IMR-90 (cell line): ENCODE results near the gene CDC34. TPM values are rescaled to one million over a fixed set of nuclear protein-coding genes. Genes with fewer than 3 reads are reported as not detected.

Experiments
- ATAC-seq: fragments of 200-7000 bp; cut with Tn5 transposase; 2 replicates; pipeline ENCODE4 v1.9.1; 2020; ENCODE audit warnings: low read depth, mild to moderate bottlenecking, moderate library complexity
- BruUV-seq: library from RNA; stranded (reverse); fragments of 400-500 nt; replicated peaks from 2 replicates; lab custom pipeline; 2021; lab: Mats Ljungman, UMichigan
- CTCF ChIA-PET: fragments of 300-600 bp; formaldehyde crosslinking; extraction: SDS; loops from one replicate; lab custom pipeline; 2021; ENCODE audit warnings: antibody characterized with exemption; lab: Yijun Ruan, JAX
- POLR2A ChIA-PET: fragments of 300-600 bp; sonication (Branson Sonifier 250); formaldehyde crosslinking; loops from one replicate; lab custom pipeline; 2022; ENCODE audit warnings: antibody characterized with exemption; ENCODE audit not compliant: unreplicated experiment; lab: Charles Lee
- DNase-seq: peaks from one replicate; pipeline ENCODE4 v3.0.0; 2013
- H2AFZ ChIP-seq: replicated peaks from 2 replicates; pipeline ENCODE3; 2013; ENCODE audit warnings: low read length, mild to moderate bottlenecking; ENCODE audit not compliant: poor library complexity
- H2AK5ac ChIP-seq: 2 replicates; pipeline ENCODE4 v1.6.1; 2013; ENCODE audit warnings: low read depth, low read length, inconsistent platforms
- H2AK9ac ChIP-seq: replicated peaks from 2 replicates; pipeline ENCODE3; 2013; ENCODE audit warnings: mild to moderate bottlenecking, low read depth, low read length, moderate library complexity; ENCODE audit not compliant: poor library complexity
- H2BK120ac ChIP-seq: 2 replicates; pipeline ENCODE4 v1.6.1; 2013; ENCODE audit warnings: low read depth, low read length, inconsistent platforms
- H2BK15ac ChIP-seq: 3 replicates; pipeline ENCODE4 v1.6.1; 2013; ENCODE audit warnings: low read depth, low read length, inconsistent platforms
- H2BK20ac ChIP-seq: 2 replicates; pipeline ENCODE4 v1.6.1; 2013; ENCODE audit warnings: low read depth, mild to moderate bottlenecking, inconsistent platforms, low read length, moderate library complexity
- H2BK5ac ChIP-seq: 2 replicates; pipeline ENCODE4 v1.6.1; 2013; ENCODE audit warnings: mild to moderate bottlenecking, low read depth, low read length, inconsistent platforms; ENCODE audit not compliant: poor library complexity, severe bottlenecking
- H3K14ac ChIP-seq: replicated peaks from 2 replicates; pipeline ENCODE4 v1.6.1; 2013; ENCODE audit warnings: low read depth, low read length, inconsistent platforms
- H3K18ac ChIP-seq: 2 replicates; pipeline ENCODE4 v1.6.1; 2013; ENCODE audit warnings: low read depth, low read length, control low read depth
- H3K23ac ChIP-seq: 2 replicates; pipeline ENCODE4 v1.6.1; 2013; ENCODE audit warnings: low read depth, low read length, inconsistent platforms
- H3K27ac ChIP-seq: 2 replicates; pipeline ENCODE4 v1.5.1; 2013; ENCODE audit warnings: mild to moderate bottlenecking, control low read depth, low read length; ENCODE audit not compliant: insufficient read depth
- H3K27me3 ChIP-seq: 2 replicates; pipeline ENCODE4 v1.6.1; 2013; ENCODE audit warnings: low read length; ENCODE audit not compliant: control insufficient read depth, insufficient read depth
- H3K36me3 ChIP-seq: 2 replicates; pipeline ENCODE4 v1.6.1; 2013; ENCODE audit warnings: low read length, mixed read lengths; ENCODE audit not compliant: control insufficient read depth, insufficient read depth
- H3K4ac ChIP-seq: 2 replicates; pipeline ENCODE4 v1.6.1; 2013; ENCODE audit warnings: low read depth, low read length, inconsistent platforms
- H3K4me1 ChIP-seq: 2 replicates; pipeline ENCODE4 v1.6.1; 2013; ENCODE audit warnings: low read length, mixed read lengths; ENCODE audit not compliant: control insufficient read depth, insufficient read depth
- H3K4me2 ChIP-seq: 2 replicates; pipeline ENCODE4 v1.6.1; 2013; ENCODE audit warnings: low read depth, mild to moderate bottlenecking, control low read depth, low read length, moderate library complexity
- H3K4me3 ChIP-seq: 2 replicates; pipeline ENCODE4 v1.5.1; 2013; ENCODE audit warnings: low read depth, mild to moderate bottlenecking, control low read depth, low read length, moderate library complexity; ENCODE audit not compliant: insufficient read depth
- H3K56ac ChIP-seq: 2 replicates; pipeline ENCODE4 v1.6.1; 2013; ENCODE audit warnings: low read length, inconsistent platforms; ENCODE audit not compliant: insufficient read depth; ENCODE audit errors: extremely low read depth
- H3K79me1 ChIP-seq, 2 experiments: 2 replicates each; pipeline ENCODE4 v1.6.1; 2013; ENCODE audit warnings: low read length in 2 of 2, inconsistent platforms in 1 of 2, low read depth in 1 of 2
- H3K9ac ChIP-seq: 2 replicates; pipeline ENCODE4 v1.6.1; 2013; ENCODE audit warnings: low read depth, low read length, control low read depth
- H3K9me1 ChIP-seq: 2 replicates; pipeline ENCODE4 v1.6.1; 2013; ENCODE audit warnings: low read length, inconsistent platforms; ENCODE audit not compliant: insufficient read depth
- H3K9me3 ChIP-seq: 2 replicates; pipeline ENCODE4 v1.6.1; 2013; ENCODE audit warnings: low read length; ENCODE audit not compliant: control insufficient read depth, insufficient read depth
- H4K20me1 ChIP-seq: 2 replicates; pipeline ENCODE4 v1.6.1; 2013; ENCODE audit warnings: low read length, inconsistent platforms; ENCODE audit not compliant: insufficient read depth
- H4K5ac ChIP-seq: 2 replicates; pipeline ENCODE4 v1.6.1; 2013; ENCODE audit warnings: mild to moderate bottlenecking, low read depth, low read length, control low read depth
- H4K8ac ChIP-seq, 2 experiments: 2 replicates each; pipeline ENCODE4 v1.6.1; 2013; ENCODE audit warnings: low read depth in 2 of 2, low read length in 2 of 2, control low read depth in 1 of 2, inconsistent platforms in 1 of 2
- H4K91ac ChIP-seq: 2 replicates; pipeline ENCODE4 v1.6.1; 2013; ENCODE audit warnings: low read depth, low read length, inconsistent platforms; ENCODE audit not compliant: insufficient read depth
- BHLHE40 ChIP-seq: fragments of 150-350 bp; IDR thresholded peaks from 2 replicates; pipeline ENCODE4 v1.6.1; 2016; ENCODE audit warnings: mild to moderate bottlenecking, low read depth, low read length
- CEBPB ChIP-seq: IDR thresholded peaks from 2 replicates; pipeline ENCODE4 v1.6.1; 2012; ENCODE audit warnings: low read depth, low read length, improper control_type of control experiment
- CHD1 ChIP-seq: IDR thresholded peaks from 2 replicates; pipeline ENCODE4 v1.6.1; 2012; ENCODE audit warnings: low read depth, low read length, improper control_type of control experiment
- ELK1 ChIP-seq: fragments of 150-350 bp; IDR thresholded peaks from 2 replicates; pipeline ENCODE4 v1.6.1; 2016; ENCODE audit warnings: low read depth, mild to moderate bottlenecking, low read length, moderate library complexity, borderline replicate concordance
- FOS ChIP-seq: fragments of 150-350 bp; IDR thresholded peaks from 2 replicates; pipeline ENCODE4 v1.6.1; 2016; ENCODE audit warnings: low read depth, low read length
- MAFK ChIP-seq: IDR thresholded peaks from 2 replicates; pipeline ENCODE4 v1.6.1; 2012; ENCODE audit warnings: low read depth, low read length, improper control_type of control experiment
- MAZ ChIP-seq: IDR thresholded peaks from 2 replicates; pipeline ENCODE4 v1.6.1; 2012; ENCODE audit warnings: low read depth, mild to moderate bottlenecking, low read length, improper control_type of control experiment, moderate library complexity, borderline replicate concordance
- MXI1 ChIP-seq: IDR thresholded peaks from 2 replicates; pipeline ENCODE4 v1.6.1; 2012; ENCODE audit warnings: low read depth, mild to moderate bottlenecking, low read length, moderate library complexity, borderline replicate concordance
- NFE2L2 ChIP-seq: fragments of 150-350 bp; IDR thresholded peaks from 2 replicates; pipeline ENCODE4 v1.6.1; 2016; ENCODE audit warnings: low read depth, mild to moderate bottlenecking, low read length
- POLR2A ChIP-seq: IDR thresholded peaks from 2 replicates; pipeline ENCODE4 v1.6.1; 2012; ENCODE audit warnings: mild to moderate bottlenecking, low read depth, low read length
- RCOR1 ChIP-seq: IDR thresholded peaks from 2 replicates; pipeline ENCODE4 v1.6.1; 2012; ENCODE audit warnings: mild to moderate bottlenecking, low read length, improper control_type of control experiment; ENCODE audit not compliant: insufficient replicate concordance
- RFX5 ChIP-seq: IDR thresholded peaks from 2 replicates; pipeline ENCODE4 v1.8.0; 2012; ENCODE audit warnings: low read depth, mild to moderate bottlenecking, low read length, moderate library complexity
- SMC3 ChIP-seq: fragments of 150-350 bp; IDR thresholded peaks from 2 replicates; pipeline ENCODE4 v1.6.1; 2016; ENCODE audit warnings: low read depth, mild to moderate bottlenecking, antibody characterized with exemption, low read length, moderate library complexity
- USF2 ChIP-seq: fragments of 150-350 bp; IDR thresholded peaks from 2 replicates; pipeline ENCODE4 v1.6.1; 2017; ENCODE audit warnings: mild to moderate bottlenecking, antibody characterized with exemption, low read length, low read depth
- WGBS, 2 experiments: methylation state at CpG; one replicate each; pipeline versions ENCODE4 v1.1.5 to v1.1.7; 2013; ENCODE audit warnings: missing lambda C conversion rate in 2 of 2; ENCODE audit not compliant: insufficient read length in 1 of 2; ENCODE audit errors: extremely low coverage in 2 of 2; 5-methylcytosine and 5-hydroxymethylcytosine counted together
- dilution Hi-C: fragments of 300-500 bp; cut with HindIII; formaldehyde crosslinking; loops from one replicate; pipeline ENCODE4 v1.14.3; 2018; ENCODE audit warnings: low sequenced_read_pairs; ENCODE audit not compliant: unreplicated experiment
- in situ Hi-C: fragments of 300-500 bp; cut with MboI; formaldehyde crosslinking; loops from 3 replicates; pipeline ENCODE4 v1.14.3; 2019; ENCODE audit warnings: low sequenced_read_pairs, inconsistent platforms, mixed read lengths
- intact Hi-C: fragments of 100-400 bp; cut with micrococcal nuclease; formaldehyde crosslinking; loops from 2 replicates; pipeline ENCODE4 v1.10.0; 2022
- polyA plus RNA-seq, 3 experiments: library from polyadenylated mRNA; depleted of rRNA; stranded (reverse); fragments of >200 nt; gene quantifications; 2 replicates each; pipeline ENCODE4 v1.2.3, GENCODE V29; 2012; ENCODE audit warnings: low replicate concordance in 1 of 3
- total RNA-seq: library from RNA; depleted of rRNA; stranded (reverse); fragments of >200 nt; gene quantifications from 2 replicates; pipeline ENCODE4 v1.2.3, GENCODE V29; 2012
- TF ChIP-seq, protein P1 (sequence below): conservative IDR thresholded peaks from 2 replicates; pipeline ENCODE4 v1.5.1; 2012; ENCODE audit warnings: mild to moderate bottlenecking, low read depth, low read length, improper control_type of control experiment

Gene CDC34
- total and polyA plus RNA-seq, 2 of the 4 experiments (the other 2 are of a cell fraction): 35.7 to 68.9 TPM

DNA sequence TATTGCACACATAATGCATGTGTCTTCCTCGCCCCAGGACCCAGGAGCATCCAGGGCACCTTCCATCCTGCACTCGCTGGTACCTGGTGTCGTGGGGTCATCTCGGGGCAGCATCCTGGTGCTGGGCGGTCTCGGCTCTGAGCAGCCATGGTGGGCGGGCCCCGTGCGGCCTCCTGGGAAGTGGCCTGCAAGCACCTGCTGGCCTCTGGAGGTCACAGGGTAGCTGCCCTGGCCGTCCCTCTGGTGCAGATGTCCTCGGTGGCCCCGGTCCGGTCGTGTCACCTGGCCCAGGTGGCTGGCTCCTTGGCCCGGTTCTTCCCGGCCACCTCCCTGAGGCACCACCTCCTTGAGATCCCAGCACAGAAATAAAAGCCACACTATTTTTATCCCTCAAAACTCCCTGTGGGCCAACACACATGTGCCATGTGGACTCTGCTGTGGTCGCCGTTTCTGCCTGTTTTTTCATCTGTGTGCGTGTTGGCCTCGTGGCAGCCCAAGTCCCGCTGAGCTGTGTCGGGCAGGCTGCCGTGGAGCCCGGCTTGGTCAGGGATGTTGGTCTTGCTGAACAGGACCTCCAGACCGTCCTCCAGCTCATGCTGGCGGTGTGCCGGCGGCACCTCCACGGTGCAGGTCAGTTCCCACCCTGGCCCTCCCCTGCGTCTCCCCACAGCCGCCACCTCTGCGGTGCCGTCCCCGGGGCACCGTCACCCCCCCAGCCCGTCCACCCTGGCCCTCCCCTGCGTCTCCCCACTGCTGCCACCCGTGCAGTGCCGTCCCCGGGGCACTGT, 7.3 kb downstream of the CDC34 start:
- Histone ChIP-seq H2BK15ac (no peak overlapping the region), H3K27me3 (no peaks in the 10 kb centered on the region), H4K8ac (no peak overlapping the region), H2AK5ac (no peak overlapping the region; the same call in 1 of the 2 replicates), H4K20me1 (peaks cover 37% of the 10 kb centered on the region), H3K14ac (no peak overlapping the region), H3K27ac (no peak overlapping the region), H3K4me2 (no peak overlapping the region), H3K79me1 (peaks cover 11 to 34% of the 10 kb centered on the region in 2 experiments; a peak in 3 of 4 replicates), H4K91ac (no peak overlapping the region), H3K36me3 (peaks cover 57% of the 10 kb centered on the region), H3K4ac (no peak overlapping the region), H3K9me3 (no peaks in the 10 kb centered on the region), H3K9me1 (peaks cover 4% of the 10 kb centered on the region), H3K4me3 (no peak overlapping the region), H2BK5ac (no peak overlapping the region), H3K18ac (no peak overlapping the region), H4K5ac (no peak overlapping the region), H2AK9ac (no peak overlapping the region), H2BK120ac (no peak overlapping the region), H3K56ac (no peak overlapping the region), H3K23ac (no peak overlapping the region), H2AFZ (peak overlapping the region; percentile 51), H3K4me1 (peaks cover 6% of the 10 kb centered on the region), H3K9ac (no peak overlapping the region), H2BK20ac (no peak overlapping the region)
- ATAC-seq (no peak), DNase-seq (no peak)
- dilution Hi-C loops: no loop called here
- intact Hi-C loops: no loop called here
- in situ Hi-C loops: no loop called here
- CTCF ChIA-PET: no interaction called here
- WGBS, 2 experiments: 92% methylated on average over 27 of the region's 40 CpGs; no CpG with 5 or more reads in 1 of the 2 experiments
- POLR2A ChIA-PET: no interaction called here
- BruUV-seq: no TSS peak
- TF ChIP-seq POLR2A (no peak), MAZ (no peak), FOS (no peak), NFE2L2 (no peak), SMC3 (no peak), RFX5 (no peak), RCOR1 (no peak), CEBPB (no peak), BHLHE40 (no peak), CHD1 (no peak), USF2 (no peak), MXI1 (no peak), MAFK (no peak), ELK1 (no peak)
- TF ChIP-seq, protein P1, sequence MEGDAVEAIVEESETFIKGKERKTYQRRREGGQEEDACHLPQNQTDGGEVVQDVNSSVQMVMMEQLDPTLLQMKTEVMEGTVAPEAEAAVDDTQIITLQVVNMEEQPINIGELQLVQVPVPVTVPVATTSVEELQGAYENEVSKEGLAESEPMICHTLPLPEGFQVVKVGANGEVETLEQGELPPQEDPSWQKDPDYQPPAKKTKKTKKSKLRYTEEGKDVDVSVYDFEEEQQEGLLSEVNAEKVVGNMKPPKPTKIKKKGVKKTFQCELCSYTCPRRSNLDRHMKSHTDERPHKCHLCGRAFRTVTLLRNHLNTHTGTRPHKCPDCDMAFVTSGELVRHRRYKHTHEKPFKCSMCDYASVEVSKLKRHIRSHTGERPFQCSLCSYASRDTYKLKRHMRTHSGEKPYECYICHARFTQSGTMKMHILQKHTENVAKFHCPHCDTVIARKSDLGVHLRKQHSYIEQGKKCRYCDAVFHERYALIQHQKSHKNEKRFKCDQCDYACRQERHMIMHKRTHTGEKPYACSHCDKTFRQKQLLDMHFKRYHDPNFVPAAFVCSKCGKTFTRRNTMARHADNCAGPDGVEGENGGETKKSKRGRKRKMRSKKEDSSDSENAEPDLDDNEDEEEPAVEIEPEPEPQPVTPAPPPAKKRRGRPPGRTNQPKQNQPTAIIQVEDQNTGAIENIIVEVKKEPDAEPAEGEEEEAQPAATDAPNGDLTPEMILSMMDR: no peak
